GM19463 (cell line): ENCODE data around the gene B4GALT5.
"Not testable (repeated sequence)": the region's sequence is repeated elsewhere in the genome, so short reads cannot be mapped to it uniquely, and the experiment has no call there.

Experiments
- ATAC-seq: cut with Tn5 transposase; IDR thresholded peaks from one replicate; pipeline ENCODE4 v1.9.1; 2021; ENCODE audit warnings: mild to moderate bottlenecking, moderate library complexity; ENCODE audit not compliant: unreplicated experiment

The B4GALT5 gene

DNA sequence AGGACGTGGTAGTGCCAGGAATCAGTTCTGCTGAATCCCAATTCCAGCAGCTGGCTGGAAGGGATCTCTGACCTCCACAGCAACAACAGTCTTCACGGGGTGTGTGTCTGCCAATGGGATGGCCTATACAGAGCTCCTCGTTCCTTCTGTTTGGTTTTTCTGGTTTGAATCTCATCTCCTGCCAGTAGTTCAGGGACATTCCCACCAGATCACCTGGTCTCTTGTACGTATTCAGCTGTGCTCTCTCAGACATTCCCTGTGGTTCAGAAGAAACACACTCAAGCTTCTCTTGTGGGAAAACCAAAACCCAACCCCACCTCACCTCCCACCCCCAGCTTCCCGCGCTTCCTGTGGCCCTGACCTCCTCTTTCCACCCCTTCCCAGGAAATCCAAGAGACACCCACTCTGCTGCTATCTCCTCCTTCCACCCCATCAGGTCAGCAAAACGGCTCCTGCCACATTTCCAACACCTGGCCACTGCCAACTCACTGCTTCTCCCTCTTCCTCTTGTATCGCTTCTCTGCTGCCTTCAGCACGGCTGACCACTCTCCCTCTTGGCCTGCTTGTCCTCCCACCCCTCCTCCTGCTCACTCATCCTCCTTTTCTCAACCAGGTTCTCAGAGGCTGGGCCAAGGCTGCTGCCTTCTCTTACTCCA, 82.5 kb downstream of the B4GALT5 start:
- no peak for ATAC-seq

GRCh38 chr20:49630396-49630951, 83.2 kb downstream of the B4GALT5 start:
- peak; percentile 83 for ATAC-seq

- ATAC-seq, result no peak
Measured at GRCh38 chr20:49629606-49630005, 84.1 kb downstream of the B4GALT5 start.

GRCh38 chr20:49628280-49628679, 85.4 kb downstream of the B4GALT5 start:
- not testable (repeated sequence) for ATAC-seq

GRCh38 chr20:49627329-49627761, 86.3 kb downstream of the B4GALT5 start:
- no peak for ATAC-seq

DNA sequence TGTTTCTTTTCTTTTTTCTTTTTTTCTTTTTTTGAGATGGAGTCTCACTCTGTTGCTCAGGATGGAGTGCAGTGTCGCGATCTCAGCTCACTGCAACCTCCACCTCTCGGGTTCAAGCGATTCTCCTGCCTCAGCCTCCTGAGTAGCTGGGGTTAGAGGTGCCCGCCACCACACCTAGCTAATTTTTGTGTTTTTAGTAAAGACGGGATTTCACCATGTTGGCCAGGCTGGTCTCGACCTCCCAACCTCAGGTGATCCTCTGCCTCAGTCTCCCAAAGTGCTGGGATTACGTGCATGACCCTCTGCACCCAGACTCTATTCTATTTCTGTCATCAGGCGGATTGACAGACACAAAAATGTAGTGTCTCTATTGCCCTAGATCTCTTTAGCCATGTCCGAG, 88.7 kb downstream of the B4GALT5 start:
- ATAC-seq, result not testable (repeated sequence)

DNA sequence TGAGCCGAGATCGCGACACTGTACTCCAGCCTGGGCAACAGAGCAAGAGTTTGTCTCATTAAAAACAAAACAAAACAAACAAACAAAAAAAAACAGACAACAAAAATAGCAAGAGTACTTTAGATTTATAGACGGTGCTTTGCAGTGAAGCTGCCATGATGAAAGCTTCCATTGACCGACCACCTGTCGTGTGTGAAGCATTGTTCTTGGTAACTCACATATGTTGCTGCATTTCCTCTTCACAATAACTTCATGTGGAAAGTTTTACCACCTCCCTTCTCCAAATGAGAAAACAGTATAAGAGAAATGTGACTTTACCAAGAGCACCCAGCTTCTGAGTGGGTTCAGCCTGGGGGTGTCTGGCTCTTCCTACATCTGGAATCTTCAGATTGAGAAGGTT, 89.4 kb downstream of the B4GALT5 start:
- ATAC-seq, result no peak

- ATAC-seq, result no peak
Measured at GRCh38 chr20:49622243-49622642, 91.4 kb downstream of the B4GALT5 start.

- peak; percentile 83 for ATAC-seq
Measured at GRCh38 chr20:49620364-49621240, 93.1 kb downstream of the B4GALT5 start.

DNA sequence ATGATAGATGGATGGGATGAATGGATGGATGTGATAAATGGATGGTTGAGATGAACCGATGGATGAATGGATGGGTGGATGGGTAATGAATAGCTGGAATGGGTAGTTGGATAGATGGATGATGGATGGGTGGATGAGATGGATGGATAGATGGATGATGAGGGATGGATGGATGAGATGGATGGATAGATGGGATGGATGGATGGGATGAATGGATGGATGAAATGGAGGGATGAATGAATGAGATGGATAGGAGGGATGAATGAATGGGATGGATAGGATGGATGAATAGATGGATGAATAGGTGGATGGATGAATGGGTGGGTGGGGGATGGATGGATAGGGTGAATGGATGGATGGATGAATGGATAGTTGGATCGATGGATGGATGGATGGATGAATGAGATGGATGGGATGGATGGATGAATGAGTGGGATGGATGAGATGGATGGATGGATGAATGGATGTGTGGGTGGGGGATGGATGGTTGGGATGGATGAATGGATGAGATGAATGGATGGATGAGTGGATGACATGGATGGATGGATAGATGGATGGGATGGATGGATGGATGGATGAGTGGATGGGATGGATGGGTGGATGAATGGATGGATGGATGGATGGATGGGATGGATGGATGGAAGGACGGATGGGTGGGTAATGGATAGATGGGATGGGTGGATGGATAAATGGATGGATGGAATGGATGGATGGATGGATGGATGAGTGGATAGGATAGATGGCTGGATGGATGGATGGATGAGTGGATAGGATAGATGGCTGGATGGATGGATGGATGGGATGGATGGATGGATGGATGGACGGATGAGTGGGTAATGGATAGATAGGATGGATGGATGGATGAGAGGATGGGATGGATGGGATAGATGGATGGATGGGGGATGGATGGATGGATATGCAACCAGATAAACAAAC, 94.3 kb downstream of the B4GALT5 start:
- ATAC-seq, result no peak

GRCh38 chr20:49618289-49618688, 95.4 kb downstream of the B4GALT5 start:
- ATAC-seq, result no peak

DNA sequence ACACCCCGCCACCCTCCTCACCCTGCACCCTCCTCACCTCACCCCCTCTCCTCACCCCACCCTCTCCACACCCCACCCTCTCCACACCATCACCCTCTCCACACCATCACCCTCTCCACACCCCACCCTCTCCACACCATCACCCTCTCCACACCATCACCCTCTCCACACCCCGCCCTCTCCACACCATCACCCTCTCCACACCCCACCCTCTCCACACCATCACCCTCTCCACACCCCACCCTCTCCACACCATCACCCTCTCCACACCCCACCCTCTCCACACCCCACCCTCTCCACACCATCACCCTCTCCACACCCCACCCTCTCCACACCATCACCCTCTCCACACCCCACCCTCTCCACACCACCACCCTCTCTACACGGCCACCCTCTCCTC, 96.3 kb downstream of the B4GALT5 start:
- not testable (repeated sequence) for ATAC-seq

DNA sequence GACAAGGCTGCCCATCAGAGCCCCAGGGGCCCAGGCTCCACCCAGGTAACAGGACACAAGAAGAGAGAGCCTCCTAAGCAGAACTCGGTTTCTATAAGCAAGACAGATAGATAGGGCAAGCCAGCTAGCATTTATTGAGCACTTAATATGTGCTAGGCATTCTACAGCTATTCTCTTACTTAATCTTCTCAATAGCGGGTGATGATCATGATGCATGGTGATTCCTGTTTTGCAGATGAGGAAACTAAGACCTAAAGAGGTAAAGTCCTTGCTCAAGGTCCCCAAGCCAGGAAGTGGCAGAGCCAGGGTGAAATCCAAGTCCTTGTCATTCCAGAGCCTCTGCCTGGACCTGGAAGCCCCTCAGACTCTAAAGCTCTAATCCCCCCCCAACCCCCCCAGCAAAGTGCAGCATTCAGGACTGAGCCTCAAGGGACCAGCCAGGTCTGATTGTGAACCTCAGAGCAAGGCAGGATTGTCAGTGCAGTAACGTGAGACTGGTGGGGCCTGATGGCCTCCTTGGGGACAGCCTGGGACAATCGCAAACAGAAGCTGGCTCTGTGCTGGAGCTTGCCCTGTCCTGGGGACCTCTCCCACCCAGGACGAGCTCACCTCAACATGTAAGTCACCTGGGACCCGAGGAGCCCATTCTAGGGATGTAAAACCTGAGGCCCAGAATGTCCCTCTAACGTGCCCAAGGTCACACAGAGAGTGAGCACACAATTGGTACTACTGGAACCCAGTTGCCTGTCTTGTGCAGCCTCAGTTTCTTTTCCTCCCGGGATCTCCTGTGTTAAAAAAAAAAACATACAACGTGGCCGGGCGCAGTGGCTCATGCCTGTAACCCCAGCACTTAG, 97.3 kb downstream of the B4GALT5 start:
- ATAC-seq, result no peak

GRCh38 chr20:49615401-49616153, 98.1 kb downstream of the B4GALT5 start:
- no peak for ATAC-seq

- ATAC-seq, result not testable (repeated sequence)
Measured at GRCh38 chr20:49615051-49615400, 98.7 kb downstream of the B4GALT5 start.

GRCh38 chr20:49614338-49615050, 99.2 kb downstream of the B4GALT5 start:
- no peak for ATAC-seq

- ATAC-seq, result no peak
Measured at GRCh38 chr20:49612127-49612738, 101.4 kb downstream of the B4GALT5 start.

DNA sequence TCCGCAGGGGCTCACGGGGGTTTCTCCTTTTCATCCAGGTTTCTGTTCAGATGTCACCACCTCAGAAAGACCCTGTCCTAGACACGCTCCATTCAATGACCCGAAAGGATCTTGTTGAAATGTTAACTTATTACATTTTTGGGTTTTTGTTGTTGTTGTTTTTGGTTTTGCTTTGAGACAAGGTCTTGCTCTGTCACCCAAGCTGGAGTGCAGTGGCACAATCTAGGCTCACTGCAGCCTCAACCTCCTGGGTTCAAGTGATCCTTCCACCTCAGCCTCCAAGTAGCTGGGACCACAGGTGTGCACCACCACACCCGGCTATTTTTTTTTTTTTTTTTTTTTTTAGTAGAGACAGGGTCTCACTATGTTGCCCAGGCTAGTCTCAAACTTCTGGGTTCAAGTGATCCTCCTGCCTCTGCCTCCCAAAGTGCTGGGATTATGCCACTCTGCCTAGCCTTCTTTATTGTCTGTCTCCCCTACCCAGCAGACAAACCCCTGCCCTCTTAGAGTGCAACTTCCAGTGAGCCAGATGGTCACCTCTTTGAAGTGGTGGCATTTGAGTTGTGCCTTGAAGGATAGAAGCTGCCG, 102.0 kb downstream of the B4GALT5 start:
- not testable (repeated sequence) for ATAC-seq
